Lower lobe of right lung (tissue), 2 donors: Measurements from ENCODE around the gene GPR75. TPM values are rescaled to one million over a fixed set of nuclear protein-coding genes. Genes with fewer than 3 reads are reported as not detected.

Source experiments
- ATAC-seq, 2 donors: fragments of 200-7000 bp; cut with Tn5 transposase; one replicate each; pipeline ENCODE4 v1.9.1; 2020 to 2022; ENCODE audit warnings: mild to moderate bottlenecking in 2 of 2, moderate library complexity in 2 of 2
- DNase-seq: peaks from one replicate; pipeline ENCODE4 v3.0.0-alpha.2; 2020
- H3K27ac ChIP-seq: fragments of 200-600 bp; one replicate; pipeline ENCODE4 v1.8.0; 2022
- H3K27me3 ChIP-seq: fragments of 200-600 bp; one replicate; pipeline ENCODE4 v1.8.0; 2022; ENCODE audit warnings: low read depth
- H3K36me3 ChIP-seq: fragments of 200-600 bp; one replicate; pipeline ENCODE4 v1.8.0; 2022; ENCODE audit warnings: mild to moderate bottlenecking
- H3K4me1 ChIP-seq: fragments of 200-600 bp; one replicate; pipeline ENCODE4 v1.8.0; 2022
- H3K4me3 ChIP-seq: fragments of 200-600 bp; one replicate; pipeline ENCODE4 v1.8.0; 2022; ENCODE audit warnings: mild to moderate bottlenecking
- H3K9me3 ChIP-seq: fragments of 200-600 bp; one replicate; pipeline ENCODE4 v1.8.0; 2022
- CTCF ChIP-seq: fragments of 200-600 bp; IDR thresholded peaks from one replicate; pipeline ENCODE4 v1.8.0; 2022; ENCODE audit warnings: antibody characterized with exemption, mild to moderate bottlenecking
- intact Hi-C: fragments of 100-400 bp; cut with DNase I; formaldehyde crosslinking; loops from one replicate; pipeline ENCODE4 v1.11.0; 2022
- microRNA-seq: library from miRNA; unstranded; fragments of <30 nt; microRNA quantifications from one replicate; pipeline ENCODE4 v1.2.0, GENCODE V29; 2020; ENCODE audit warnings: borderline number of aligned reads
- total RNA-seq: library from RNA; stranded (reverse); fragmentation: NEBNext Ultra II Directional; extraction: Animal tissue kit (Norgen Biotek cat#: 25700); gene quantifications from one replicate; pipeline ENCODE4 v1.2.1, GENCODE V29; 2021
- donor health status: DM: no; HTN: yes; CAD: no; lungs with severe emphysema.

The GPR75 gene
- total RNA-seq, 1 donor from 2014 or later: 3.2 TPM

- TF ChIP-seq CTCF: no peak
- intact Hi-C loops: no loop called here
- Histone ChIP-seq H3K4me1 (no peaks in the 10 kb centered on the region), H3K36me3 (peaks cover 50% of the 10 kb centered on the region), H3K9me3 (no peaks in the 10 kb centered on the region), H3K27me3 (no peaks in the 10 kb centered on the region), H3K4me3 (no peak overlapping the region), H3K27ac (no peak overlapping the region)
- ATAC-seq: no peak
- DNase-seq: no peak
Observed at GRCh38 chr2:53820048-53820447, 39.7 kb downstream of the GPR75 start.

- intact Hi-C loops: no loop called here
- Histone ChIP-seq H3K36me3 (peaks cover 54% of the 10 kb centered on the region), H3K4me1 (no peaks in the 10 kb centered on the region), H3K27ac (no peak overlapping the region), H3K27me3 (no peaks in the 10 kb centered on the region), H3K4me3 (no peak overlapping the region), H3K9me3 (no peaks in the 10 kb centered on the region)
- ATAC-seq (no peak), DNase-seq (no peak)
- no peak for TF ChIP-seq CTCF
Observed at GRCh38 chr2:53819634-53820033, 40.1 kb downstream of the GPR75 start.

- Histone ChIP-seq H3K4me1 (no peaks in the 10 kb centered on the region), H3K27ac (no peak overlapping the region), H3K27me3 (no peaks in the 10 kb centered on the region), H3K9me3 (no peaks in the 10 kb centered on the region), H3K36me3 (peaks cover 61% of the 10 kb centered on the region), H3K4me3 (no peak overlapping the region)
- no peak for TF ChIP-seq CTCF
- intact Hi-C loops: no loop called here
- DNase-seq (no peak), ATAC-seq (no peak)
Observed at GRCh38 chr2:53818854-53819435, 40.8 kb downstream of the GPR75 start.

GRCh38 chr2:53813151-53813550 is 46.6 kb downstream of the GPR75 start:
- H3K36me3 ChIP-seq: peaks cover 100% of the 10 kb centered on the region
- no peak overlapping the region for H3K27ac ChIP-seq
- no peaks in the 10 kb centered on the region for H3K27me3 ChIP-seq
- intact Hi-C loops: no loop called here
- H3K9me3 ChIP-seq: no peaks in the 10 kb centered on the region
- no peak for DNase-seq
- H3K4me1 ChIP-seq: no peaks in the 10 kb centered on the region
- H3K4me3 ChIP-seq: no peak overlapping the region
- TF ChIP-seq CTCF: no peak
- ATAC-seq: no peak

GRCh38 chr2:53811601-53812000 is 48.2 kb downstream of the GPR75 start:
- intact Hi-C loops: no loop called here
- no peak for DNase-seq

More at GRCh38 chr2:53811601-53812000, 48.2 kb downstream of the GPR75 start:
- no peak overlapping the region for H3K27ac ChIP-seq
- no peak for ATAC-seq
- no peaks in the 10 kb centered on the region for H3K9me3 ChIP-seq
- peaks cover 100% of the 10 kb centered on the region for H3K36me3 ChIP-seq
- H3K4me1 ChIP-seq: no peaks in the 10 kb centered on the region
- TF ChIP-seq CTCF: no peak
- H3K27me3 ChIP-seq: no peaks in the 10 kb centered on the region
- H3K4me3 ChIP-seq: no peak overlapping the region

Small RNA genes lying within 50 kb of the gene (microRNA-seq; reads per million reads assigned to microRNA genes)
- not detected for gene MIR3682

Other genes starting within 250 kb of the GPR75 start
- gene CHAC2, start 92.2 kb downstream of the GPR75 start, total RNA-seq: 1.6 TPM
- 35.0 TPM for gene ASB3, start 73.0 kb downstream of the GPR75 start, total RNA-seq
- gene ERLEC1, start 72.9 kb downstream of the GPR75 start, total RNA-seq: 59.7 TPM
- 42.9 TPM for gene PSME4, start 111.0 kb upstream of the GPR75 start, total RNA-seq